ENCODE data around the gene ADORA2B.
"Not testable (repeated sequence)": the region's sequence is repeated elsewhere in the genome, so short reads cannot be mapped to it uniquely, and the experiment has no call there.

Gene ADORA2B

DNA sequence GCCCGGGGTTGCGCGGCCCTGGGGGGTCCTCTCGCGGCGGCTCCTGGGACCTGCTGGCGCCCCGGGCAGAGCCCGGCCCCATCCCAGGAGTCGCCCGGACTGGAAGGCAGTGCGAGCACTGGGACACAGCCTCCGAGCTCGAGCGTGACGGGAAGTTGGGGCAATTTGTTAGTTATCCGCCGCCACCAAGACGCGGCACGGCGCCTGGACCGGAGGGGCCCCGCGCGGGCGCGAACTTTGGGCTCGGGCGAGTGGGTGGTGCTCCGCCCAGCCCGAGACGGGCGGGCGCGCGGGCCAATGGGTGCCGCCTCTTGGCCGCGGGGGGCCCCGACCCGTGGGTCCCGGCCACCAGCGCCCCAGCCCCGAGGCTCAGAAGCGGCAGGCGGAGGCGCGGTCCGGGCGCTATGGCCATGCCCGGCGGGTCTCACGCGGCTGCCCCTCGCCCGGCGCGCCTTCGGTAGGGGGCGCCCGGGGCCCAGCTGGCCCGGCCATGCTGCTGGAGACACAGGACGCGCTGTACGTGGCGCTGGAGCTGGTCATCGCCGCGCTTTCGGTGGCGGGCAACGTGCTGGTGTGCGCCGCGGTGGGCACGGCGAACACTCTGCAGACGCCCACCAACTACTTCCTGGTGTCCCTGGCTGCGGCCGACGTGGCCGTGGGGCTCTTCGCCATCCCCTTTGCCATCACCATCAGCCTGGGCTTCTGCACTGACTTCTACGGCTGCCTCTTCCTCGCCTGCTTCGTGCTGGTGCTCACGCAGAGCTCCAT is at the start of gene ADORA2B:
Gene ADORA2B (plus strand): TSS at position 372 of the 768 bp plus-strand sequence. CDS start 119 bp downstream, at position 491.
- DNase-seq: peak; percentile 1

DNA sequence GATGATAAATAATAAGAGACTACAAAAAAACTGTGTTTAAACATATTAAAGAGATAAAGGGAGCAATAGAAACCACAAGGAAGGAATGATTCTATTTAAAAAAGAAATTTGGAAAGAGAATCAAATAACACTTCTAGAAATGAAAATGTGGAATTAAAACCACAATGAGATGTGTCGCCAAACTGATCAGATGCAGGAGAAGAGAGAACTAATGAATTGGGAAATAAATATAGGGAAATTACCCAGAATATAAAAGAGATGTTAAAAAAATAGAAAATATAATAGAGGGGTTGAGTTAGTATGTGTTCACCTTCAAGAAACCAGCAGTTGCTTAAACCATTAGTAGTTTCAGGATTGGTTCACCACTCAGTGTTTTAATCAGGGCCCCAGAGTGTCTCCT is 48.7 kb upstream of the ADORA2B start:
- DNase-seq: no peak

DNA sequence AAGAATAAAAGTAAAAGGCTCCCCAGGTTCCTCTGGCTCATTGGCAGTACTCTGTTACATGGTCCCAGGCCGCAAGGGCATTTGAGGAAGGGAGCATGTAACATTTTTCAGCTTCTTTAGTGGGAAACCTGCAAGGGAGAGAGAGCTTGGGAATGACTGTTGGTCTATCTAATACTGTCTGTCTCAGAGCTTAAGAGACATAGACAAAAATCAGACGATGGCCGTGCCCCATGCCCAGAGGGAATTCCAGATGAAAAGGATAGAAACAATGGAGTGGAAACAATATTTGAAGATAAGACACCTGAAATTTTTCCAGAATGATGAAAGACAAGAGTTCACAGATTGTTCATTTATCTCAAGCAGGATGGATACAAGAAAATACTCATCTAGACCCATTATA is 48.1 kb upstream of the ADORA2B start:
- DNase-seq: no peak

DNA sequence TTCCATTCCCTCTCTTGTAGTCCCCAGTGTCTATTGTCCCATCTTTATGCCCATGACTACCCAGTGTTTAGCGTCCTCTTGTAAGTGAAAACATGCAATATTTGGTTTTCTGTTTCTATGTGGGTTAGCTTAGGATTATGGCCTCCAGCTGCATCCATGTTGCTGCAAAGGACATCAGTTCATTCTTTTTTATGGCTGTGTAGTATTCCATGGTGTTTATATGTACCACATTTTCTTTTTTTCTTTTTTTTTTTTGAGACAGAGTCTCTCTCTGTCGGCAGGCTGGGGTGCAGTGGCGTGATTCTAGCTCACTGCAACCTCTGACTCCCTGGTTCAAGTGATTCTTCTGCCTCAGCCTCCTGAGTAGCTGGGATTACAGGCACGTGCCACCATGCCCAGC is 45.3 kb upstream of the ADORA2B start:
- DNase-seq: not testable (repeated sequence)

DNA sequence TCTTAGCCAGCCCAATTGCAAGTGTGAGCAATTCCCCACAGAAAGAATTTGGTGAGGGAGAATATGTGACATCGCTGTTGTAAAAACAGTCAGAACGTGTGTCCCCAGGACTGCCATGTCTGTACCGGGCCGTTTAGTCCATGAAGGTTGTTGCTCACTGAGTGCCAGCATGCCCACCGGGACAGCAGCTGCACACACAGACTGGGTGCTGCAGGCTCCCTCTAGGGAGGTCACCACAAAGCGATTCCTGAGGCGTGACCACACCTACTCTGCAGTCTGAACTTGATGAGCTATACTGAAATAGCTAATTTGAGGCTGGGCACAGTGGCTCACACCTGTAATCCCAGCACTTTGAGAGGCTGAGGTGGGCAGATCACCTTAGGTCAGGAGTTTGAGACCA is 44.1 kb upstream of the ADORA2B start:
- no peak for DNase-seq

DNA sequence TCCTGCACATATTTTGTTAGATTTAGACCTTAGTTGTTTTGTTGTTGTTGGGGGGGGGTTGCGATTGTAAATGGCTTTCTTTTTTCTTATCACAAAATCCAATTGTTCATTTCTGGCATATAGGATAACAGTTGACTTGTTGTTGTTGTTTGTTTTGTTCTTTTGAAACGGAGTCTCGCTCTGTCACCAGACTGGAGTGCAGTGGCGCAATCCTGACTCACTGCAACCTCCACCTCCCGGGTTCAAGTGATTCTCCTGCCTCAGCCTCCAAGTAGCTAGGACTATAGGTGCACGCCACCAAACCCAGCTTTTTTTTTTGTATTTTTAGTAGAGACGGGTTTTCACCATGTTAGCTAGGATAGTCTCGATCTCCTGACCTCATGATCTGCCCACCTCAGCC is 39.7 kb upstream of the ADORA2B start:
- not testable (repeated sequence) for DNase-seq

DNA sequence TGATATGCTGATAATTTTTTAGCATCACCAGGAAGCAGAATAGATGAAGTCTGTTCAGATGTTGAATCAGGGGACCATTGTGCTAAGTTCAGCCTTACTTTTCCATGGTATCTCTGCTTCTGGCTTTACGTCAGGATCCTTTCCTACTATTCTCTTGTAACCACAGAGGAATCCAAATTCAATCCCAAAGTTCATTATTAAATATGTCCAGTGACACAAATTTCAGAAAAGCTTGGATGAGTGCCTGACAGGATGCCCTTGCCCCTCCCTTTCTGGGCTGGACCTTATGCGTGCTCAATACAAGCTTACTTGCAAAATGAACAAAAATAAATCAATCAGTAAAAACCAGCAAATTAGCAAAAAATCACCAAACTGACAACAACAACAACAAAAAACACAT is 37.6 kb upstream of the ADORA2B start:
- DNase-seq: no peak

DNA sequence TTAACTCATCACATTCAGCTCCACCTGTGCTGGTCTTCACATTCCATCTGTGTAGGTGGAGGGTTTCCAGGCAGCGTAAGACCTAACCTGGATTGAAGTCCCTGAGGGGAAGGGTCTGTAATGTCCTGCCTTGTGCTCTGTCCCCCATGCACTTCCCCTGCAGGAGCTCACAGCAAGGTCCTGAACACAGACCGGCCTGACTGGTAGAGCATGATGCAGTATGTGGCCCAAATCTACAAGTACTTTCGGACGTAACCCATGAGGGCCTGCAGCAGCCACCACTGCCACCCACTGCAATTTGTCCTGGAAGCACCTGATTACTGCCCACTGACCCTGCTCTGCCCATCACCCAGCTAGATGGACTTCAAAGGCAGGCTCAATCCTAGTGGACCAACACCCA is 36.6 kb upstream of the ADORA2B start:
- no peak for DNase-seq

DNA sequence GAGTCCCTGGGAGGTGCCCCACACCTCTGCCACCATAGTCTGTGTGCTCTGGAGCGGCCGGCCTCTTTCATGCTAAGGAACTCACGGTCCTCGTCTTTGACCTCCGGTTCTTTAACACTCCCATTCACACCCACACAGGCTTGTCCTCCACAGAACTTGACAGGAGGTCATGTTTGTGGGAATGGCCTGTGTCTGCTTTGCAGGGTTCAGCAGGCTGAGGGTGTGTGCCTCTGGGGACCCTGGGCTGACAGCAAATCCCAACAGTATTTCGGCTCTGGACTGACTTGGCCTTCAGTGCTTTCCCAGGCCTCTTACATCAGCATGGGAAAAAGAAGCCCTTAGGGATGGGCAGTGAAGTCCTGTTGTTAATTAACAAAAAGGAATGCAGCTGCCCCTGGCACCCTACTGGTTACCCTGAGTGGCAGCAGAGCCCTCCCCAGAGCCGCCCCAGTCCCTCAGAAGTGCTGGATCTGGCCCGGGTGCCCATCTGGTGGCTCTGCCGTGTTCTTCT is 35.4 kb upstream of the ADORA2B start:
- no peak for DNase-seq

DNA sequence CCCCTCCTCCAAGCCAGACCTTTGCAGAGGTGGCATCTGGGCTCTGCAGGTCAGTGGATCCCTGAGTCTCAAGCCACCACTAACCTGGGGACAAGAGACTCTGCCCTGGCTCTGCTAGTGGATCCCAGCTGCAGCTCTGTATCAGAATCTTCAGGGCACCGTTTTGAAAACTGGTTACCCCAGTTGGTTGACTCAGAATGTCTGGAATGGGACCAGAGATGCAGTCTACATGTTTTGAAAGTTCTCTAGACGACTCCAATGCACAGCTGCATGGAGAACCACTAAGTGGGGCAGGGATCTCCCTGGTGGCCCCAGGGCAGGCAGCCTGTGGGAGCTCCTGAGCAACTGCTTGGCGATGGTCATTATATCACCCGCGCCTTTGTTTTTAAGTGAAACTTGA is 34.1 kb upstream of the ADORA2B start:
- no peak for DNase-seq

DNA sequence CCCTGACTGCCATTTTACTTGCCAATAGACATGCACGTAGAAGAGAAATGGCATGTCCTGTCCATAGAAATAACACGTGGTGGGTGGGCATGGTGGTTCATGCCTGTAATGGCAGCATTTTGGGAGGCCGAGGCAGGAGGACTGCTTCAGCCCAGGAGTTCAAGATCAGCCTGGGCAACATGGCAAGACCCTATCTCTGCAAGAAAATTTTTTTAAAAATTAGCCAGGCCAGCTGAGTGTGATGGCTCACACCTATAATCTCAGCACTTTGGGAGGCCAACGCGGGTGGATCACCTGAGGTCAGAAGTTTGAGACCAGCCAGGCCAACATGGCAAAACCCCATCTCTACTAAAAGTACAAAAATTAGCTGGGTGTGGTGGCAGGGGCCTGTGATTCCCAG is 33.2 kb upstream of the ADORA2B start:
- DNase-seq: not testable (repeated sequence)

DNA sequence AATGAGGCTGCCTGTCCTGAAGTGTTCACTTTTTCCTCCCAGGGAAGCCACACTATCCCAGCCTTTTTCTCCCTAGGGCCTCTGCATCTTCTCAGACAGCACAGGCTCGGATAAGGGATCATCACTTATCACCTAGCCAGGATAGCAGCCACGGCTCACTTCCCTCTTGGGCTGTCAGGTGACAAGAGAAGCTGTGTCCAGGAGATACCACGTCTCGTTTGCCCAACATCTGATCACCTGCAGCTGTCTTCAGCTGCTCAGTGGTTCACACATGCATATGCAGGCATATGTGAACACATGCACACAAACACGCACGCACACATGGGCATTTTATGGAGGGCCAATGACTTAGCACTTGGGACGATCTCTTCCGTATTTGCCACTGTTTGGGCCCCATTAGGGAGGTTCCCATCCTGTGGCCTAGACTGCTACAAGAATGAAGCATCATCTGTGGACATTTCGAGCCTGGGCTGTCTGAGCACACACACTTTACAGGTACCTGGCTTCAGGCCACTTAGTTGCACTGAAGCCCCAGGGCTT is 32.4 kb upstream of the ADORA2B start:
- no peak for DNase-seq

DNA sequence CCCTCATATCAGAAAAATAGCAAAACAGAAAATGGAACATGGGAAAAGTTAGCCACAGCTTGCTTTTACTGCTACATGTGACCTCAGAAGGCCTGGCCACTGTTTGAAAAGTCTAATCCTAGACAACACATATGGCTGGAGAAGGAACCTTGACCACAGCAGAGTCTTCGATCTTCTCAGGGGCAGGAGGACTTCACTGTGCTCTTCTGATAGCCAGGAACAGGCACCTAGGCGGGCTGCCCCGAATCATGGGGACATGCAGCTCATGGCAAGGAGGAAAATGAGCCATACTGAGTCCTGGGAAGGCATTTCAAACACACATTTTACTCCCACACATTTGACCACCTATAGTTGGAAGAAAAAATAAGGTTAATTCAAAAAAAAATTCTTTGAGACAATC is 31.1 kb upstream of the ADORA2B start:
- DNase-seq: no peak

DNA sequence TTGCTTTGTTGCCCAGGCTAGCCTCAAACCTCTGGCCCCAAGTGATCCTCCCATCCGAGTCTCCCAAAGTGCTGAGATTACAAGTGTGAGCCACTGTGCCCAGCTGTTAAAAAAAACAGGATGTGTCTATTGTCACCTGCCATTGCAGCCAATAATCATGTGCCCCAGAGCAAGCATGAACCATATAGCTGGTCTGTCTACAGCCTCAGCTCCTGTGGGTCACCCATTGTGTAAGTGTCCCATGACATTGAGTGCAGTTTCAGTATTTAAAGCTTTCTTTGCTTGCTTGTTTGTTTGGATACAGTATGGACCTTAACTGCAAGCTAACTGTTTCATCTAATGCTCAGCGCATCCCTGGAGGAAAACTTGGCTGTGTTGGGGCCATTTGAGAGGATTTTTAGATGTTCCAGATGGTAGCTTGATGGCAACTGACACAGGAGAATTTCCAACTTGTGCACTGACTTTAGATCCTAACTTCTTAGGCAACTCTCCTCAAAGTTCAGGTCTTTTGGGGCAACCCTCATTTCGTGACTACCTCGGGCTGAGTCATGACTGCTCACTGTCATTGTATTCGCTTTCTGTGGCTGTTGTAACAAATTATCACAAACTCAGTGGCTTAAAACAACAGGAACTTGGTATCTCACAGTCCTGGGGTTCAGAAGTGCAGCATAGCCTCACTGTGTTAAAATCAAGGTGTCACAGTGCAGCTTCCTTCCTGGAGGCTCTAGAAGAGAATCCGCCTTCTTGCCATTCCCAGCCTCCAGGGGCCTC is 30.3 kb upstream of the ADORA2B start:
- DNase-seq: no peak

DNA sequence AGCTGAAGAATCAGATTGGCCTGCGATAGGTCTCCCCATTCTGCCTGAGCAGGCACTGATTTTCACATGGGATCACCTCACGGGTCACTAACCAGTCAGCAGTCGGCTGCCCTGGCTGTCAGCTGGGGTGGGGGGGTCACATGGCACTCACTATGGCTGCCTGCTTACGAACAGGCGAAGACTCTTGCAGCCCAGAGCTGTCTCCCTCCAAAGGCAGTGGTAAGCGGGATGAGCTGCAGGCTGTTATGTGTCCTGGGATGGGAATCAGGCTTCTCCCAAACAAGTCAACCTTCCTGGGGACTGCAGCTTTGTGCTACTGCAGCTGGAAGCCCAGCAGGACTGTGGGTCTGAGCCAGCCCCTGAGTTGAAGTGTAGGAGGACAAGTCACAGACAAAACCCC is 29.0 kb upstream of the ADORA2B start:
- no peak for DNase-seq

DNA sequence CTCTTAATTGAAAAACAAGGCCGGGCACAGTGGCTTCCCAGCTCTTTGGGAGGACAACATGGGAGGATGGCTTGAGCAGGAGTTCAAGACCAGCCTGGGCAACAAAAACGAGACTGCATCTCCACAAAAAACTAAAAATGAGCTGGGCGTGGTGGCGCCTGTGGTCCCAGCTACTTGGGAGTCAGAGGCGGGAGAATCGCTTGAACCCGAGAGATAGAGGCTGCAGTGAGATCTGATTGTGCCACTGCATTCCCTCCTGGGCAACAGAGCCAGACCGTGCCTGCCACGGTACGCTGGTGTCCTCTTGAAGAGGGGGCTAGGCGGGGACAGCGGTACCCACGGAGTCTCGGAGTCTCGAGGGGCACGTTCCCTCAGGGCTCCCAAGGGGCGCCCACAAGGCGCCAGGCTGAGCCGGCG is 27.9 kb upstream of the ADORA2B start:
- DNase-seq: no peak

DNA sequence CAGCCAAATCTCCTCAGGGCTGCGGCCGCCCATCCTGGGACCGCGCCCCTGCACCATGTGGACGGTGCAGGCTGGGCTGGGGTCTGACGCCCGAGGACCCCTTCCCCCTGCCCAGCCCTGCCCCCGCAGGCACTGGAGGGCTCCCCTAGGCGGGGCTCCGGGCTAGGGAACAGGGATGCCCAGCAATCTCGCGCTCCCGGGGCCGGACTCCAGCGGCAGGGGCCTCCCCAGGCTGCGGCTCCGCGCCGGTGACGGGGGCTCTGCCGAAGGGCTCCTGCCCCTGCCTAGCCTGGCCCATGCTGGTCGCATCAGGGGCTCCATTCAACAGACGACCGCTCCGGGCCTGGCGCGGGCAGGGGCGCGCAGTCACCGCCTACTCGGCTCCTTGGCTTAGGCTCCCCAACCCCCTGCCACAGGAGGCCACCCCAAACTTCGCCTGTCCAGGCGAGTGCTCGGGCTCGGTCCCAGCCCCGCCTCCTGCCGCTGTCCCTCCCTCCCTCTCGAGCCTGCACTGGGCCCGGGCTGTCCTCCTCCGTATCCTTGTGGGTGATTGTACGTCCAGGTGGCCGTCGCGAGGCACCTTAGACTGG is 27.4 kb upstream of the ADORA2B start:
- DNase-seq: no peak

DNA sequence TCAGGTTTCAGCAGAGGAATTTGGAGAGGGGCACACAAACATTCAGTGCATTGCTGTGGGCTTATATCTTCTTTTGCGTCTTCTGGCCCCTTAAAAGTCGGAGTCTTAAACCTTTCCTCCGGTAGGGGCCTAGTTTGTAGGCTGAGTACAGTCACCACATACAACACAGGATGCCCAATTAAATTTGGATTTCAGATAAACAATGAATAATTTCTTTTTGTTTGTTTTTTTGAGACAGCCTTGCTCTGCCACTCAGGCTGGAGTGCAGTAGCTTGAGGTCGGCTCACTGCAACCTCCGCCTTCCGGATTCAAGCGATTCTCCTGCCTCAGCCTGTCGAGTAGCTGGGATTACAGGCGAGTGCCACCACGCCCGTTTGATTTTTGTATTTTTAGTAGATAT is 26.7 kb upstream of the ADORA2B start:
- DNase-seq: no peak

DNA sequence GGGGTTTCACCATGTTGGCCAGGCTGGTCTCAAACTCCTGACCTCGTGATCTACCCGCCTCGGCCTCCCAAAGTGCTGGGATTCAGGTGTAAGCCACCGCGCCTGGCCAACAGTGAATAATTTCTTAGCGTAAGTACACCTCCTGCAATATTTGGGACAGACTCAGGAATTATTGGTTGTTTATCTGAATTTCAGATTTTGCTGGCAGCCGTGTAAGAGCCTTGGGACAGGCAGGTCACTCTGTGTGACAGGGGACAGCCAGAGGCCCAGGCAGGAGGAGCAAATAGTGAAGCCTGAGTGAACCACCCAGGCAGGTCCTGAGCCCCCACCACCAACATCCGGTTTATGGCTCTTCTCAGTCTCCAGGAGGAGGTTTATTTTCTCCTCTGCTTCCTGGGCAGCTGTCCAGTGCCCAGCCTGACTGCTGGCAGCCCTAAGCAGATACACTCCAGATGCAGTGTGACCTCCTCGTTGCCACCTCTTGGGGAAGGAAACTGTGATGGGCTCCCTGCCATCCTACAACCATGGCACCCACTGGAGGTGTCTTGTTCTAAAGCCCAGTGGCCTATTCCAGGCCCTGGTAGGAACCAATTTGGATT is 26.2 kb upstream of the ADORA2B start:
- no peak for DNase-seq

DNA sequence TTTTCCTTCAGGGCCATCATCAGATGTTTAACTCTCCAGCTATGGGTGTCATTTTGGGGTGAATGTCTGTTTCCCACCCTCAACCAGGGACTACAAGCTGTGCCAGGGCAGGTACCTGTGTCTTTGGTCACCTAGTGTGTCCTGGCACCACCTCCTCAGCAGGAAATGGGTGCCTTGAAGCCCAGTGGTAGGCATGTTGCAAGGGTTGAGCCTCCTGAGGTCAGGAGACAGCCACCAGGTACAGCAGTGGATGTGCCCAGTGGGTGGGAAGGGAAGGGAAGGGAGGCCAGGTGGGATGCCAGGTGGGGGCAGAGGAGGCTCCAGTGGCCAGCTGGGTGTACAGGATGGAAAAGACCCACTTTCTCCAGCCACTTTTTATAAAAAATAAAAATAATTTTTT is 25.5 kb upstream of the ADORA2B start:
- DNase-seq: no peak

DNA sequence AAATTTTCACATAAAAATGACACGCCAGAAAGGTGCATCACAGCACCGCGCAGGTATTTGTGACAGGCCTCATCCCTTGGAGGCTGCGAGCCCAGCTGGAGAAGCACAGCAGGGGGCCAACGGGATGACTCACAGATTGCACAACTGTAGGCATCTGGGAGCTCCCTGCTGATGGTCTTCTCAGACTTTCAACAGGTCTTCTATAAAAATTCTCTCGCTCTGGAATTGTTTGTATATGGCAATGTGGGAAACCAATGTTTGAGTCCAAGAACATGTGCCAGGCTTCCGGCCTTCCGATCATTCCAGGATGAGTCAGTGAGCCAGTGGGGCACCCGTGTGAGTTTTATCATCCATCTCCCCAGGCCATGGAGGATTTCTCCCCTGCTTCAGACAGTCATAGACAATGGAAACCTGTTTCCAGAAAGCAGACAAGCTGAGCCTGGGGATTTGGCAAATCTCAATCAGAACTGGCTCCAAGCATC is 24.1 kb upstream of the ADORA2B start:
- no peak for DNase-seq

DNA sequence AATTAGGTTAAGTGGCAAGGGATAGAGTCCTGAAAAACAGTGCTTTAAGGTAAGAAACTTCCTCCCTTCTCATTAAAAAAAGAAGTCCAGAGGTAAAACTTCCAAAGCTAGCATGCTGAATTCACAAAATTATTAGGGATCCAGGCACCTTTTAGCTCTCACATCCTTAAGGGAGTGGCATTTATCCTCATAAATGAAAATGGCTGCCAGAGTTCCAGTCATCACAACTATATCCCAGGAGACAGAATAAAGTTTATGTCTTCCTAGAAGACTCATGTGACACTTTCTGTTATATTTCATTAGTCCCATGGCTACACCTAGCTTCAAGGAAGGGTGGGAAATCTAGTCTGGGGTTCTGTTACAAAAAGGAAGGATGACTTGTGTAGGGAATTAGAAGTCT is 23.3 kb upstream of the ADORA2B start:
- DNase-seq: no peak

DNA sequence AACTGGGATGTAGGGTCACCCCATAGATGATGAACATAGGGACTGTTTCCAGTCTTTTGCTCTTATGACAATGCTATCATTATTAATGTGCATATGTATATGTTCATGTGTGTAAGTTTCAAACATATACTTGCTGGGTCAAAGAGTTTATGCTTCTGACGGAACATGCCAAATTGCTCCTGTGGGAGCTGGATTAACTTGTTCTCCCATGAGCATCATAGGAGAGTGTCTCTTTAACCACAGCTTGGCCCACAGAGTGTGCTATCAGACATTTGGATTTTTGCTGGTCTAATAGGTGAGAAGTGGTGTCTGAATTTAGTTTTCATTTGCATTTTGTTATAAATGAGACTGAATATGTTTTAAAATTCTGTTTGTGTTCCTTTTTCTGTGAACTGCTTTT is 22.3 kb upstream of the ADORA2B start:
- DNase-seq: no peak

All from NCI-H774 (cell line).